NCI-H82 treated with DMSO at 0.1 percent for 48 hours (cell line): ENCODE measurements around the gene MICAL2.
A peak's percentile ranks its signal among the peaks of the same experiment; 100 is the strongest.

Source experiments
- DNase-seq: peaks from one replicate; lab custom pipeline; 2025; ENCODE audit not compliant: unreplicated experiment; lab: John Stamatoyannopoulos, UW

MICAL2 gene

GRCh38 chr11:12185914-12186313, 75.5 kb downstream of the MICAL2 start:
- peak; percentile 70 for DNase-seq

GRCh38 chr11:12186701-12187100, 76.3 kb downstream of the MICAL2 start:
- no peak for DNase-seq

- DNase-seq: no peak
Measured at GRCh38 chr11:12187399-12187798, 77.0 kb downstream of the MICAL2 start.

GRCh38 chr11:12188548-12189317, 78.3 kb downstream of the MICAL2 start:
- DNase-seq: no peak

DNA sequence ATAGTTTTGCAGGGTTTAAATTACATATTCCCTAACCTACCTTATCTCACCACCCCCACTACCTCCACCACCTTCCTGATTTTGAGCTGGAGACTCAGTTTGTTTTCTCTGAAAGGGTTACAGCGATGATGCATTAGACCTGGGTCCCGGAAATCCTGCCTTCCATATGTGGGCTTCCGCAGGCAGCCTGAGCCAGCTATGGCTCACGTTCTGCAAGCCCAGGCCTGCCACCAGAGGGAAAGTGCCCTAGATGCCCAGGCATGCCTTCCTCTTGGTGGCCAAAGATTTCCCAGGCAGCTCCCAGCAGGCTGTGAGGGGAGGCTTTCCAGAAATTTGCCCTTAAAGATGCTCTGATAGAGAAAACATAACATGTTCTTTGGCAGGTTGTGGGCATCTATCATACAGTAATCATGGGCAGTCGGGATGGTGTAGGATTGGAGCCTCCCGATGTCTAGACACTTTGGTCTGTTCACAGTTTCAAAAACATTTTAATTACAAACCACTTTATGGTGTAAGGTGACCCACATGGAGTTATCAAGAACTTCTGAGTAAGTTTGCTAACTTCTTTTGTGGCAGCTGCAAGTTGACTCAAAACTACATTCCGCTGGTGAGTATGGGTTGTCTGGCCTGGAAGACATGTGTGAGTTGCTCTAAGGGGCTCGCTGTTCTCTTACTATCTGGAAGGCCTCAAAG, 79.3 kb downstream of the MICAL2 start:
- no peak for DNase-seq

DNA sequence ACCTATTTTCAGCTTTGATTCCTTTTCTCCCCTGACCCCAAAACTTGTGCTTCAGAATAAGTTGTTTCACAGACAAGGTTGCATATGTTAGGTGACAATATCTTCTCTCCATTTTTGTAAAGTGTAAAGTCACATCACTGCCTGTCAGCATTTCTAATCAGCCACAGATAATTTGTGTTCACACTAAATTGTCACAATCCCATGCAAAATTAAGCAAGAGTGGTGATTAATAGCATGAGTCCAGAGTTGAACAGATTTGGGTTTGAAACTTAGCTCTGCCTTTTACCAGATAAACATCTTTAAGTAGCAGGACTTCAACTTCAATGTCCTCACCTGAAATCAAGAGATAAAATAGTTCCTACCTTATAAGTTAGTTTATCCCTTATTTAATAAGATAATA, 80.1 kb downstream of the MICAL2 start:
- no peak for DNase-seq

DNA sequence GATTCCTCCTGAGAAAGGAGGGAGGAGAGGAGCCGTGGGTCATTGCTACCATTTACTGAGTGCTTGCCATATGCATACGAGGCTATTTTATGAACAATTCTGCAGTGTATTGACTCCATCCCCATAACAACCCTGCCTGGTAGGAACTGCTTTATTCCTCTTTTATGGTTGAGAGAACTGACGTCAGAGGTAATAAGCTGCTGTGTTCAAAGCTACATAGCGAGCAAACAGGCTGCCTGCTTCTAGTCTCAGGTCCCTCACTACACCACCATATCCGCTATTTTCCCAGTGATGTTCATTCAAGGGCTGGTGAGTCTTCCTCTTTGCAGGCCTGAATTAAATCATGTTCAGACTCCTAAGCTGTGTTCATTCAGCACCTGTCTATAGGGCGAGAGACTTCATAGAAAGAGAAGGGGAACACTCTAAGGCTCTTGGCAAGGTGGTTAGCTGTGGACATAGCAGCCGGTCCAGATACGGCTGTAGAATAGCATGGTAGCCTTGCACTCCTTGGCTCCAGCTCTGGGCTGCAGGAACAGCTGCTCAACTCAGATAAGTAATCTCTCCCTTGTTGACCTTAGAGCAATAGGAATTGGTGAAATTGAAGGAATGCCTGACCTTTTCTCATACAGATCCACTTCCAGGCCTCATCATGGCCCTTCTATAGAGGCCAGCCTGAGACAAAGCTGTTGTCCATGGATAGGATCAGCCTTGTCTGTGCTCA, 82.6 kb downstream of the MICAL2 start:
- DNase-seq: no peak

- no peak for DNase-seq
Measured at GRCh38 chr11:12193515-12194336, 83.3 kb downstream of the MICAL2 start.

GRCh38 chr11:12195768-12196167, 85.4 kb downstream of the MICAL2 start:
- DNase-seq: no peak

DNA sequence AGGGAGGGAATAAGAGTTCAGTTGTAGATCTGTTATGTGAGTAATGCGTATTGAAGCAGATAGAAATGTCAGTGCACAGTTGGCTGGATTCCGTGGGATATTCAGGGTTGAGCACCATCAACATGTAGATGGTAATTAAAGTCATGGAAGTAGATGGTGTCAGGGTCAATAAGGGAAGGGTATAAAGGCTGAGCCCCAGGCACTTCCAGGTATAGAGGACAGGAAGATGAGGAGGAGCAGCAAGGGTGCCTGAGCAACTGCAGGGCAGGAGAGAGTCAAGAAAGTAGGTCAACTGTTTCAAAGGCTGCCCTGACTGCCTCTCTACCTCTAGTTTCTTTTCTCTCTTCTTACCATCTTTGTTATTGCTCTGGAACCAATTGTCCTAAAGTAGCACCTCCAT, 85.9 kb downstream of the MICAL2 start:
- DNase-seq: no peak

DNA sequence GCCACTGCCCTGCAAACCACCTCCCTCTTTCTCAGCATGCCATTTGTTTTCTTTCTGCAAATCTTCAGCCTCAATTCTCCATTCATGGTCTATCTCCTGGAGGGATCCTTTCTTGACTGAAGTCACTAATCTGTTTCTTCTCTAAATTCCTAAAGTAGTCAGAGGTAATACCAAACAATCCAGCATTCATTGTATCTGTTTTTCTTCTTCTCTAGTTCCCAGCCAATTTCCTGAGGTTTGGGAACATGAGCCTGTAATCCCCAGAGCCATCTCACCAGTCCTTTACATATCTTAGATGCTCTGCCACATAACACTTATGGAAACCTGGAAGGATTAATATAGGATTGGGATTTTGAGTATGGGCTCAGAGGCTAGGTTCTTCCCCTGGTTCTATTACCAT, 86.5 kb downstream of the MICAL2 start:
- no peak for DNase-seq

- DNase-seq: no peak
Measured at GRCh38 chr11:12198251-12199222, 88.1 kb downstream of the MICAL2 start.

- no peak for DNase-seq
Measured at GRCh38 chr11:12199231-12199948, 89.0 kb downstream of the MICAL2 start.

DNA sequence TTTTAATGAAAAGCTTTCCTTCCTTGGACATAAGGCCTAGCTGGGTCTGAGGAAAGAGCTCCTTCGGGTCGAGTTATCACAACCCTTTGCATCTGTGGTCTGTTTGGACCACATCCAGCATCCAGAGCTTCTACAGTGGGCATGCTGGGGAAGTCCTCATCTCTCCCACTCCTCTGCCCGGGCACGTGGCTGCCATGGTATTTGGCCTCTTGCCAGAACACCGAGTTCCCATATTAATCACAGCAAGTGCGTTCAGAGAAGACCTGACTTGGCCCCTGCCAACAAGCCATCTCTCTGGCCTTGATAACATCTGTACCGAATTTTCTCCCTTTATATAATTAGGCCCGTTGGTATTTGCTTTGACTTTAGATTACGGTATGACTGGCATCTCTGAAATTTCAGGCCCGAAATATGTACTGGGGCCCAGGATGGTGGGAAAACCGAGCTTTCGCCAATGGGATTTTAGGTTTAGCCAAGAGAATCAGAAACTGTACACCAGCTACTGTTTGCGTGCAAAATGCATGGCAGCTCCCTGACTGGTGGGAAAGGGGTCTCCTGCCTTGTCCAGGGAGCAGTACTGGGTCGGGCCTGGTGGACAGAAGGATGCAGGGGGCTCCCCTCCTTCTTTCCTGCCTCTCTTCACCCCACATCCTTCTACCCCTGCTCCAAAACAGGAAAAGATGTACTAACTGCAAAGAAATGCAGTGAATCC, 90.0 kb downstream of the MICAL2 start:
- DNase-seq: no peak

GRCh38 chr11:12200991-12201985, 90.9 kb downstream of the MICAL2 start:
- DNase-seq: no peak

- no peak for DNase-seq
Measured at GRCh38 chr11:12202661-12203310, 92.4 kb downstream of the MICAL2 start.

DNA sequence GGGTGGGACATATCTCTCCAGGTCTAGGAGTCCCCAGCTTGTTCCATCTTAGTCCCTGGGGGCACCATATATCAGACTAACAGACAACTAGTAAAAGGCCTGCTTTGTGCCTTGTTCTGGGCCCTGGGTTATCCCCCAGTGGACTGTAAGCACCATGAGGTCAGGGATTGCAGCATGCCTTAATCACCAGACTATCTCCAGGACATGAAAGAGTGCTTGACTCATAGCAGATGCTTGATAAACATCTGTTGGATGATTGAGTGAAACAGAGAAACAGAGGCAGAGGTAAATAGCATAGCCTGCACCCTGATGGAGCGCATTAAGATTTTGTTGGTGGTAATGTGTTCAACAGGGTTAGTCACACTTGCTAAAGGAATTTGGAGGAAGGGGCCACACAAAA, 94.1 kb downstream of the MICAL2 start:
- DNase-seq: no peak
